ENCODE results near the gene ELMO1. TPM values are rescaled to one million over a fixed set of nuclear protein-coding genes. Genes with fewer than 3 reads are reported as not detected.

Gene ELMO1
- total RNA-seq, 2 experiments from 2014 or later = 68.0 to 74.4 TPM

DNA sequence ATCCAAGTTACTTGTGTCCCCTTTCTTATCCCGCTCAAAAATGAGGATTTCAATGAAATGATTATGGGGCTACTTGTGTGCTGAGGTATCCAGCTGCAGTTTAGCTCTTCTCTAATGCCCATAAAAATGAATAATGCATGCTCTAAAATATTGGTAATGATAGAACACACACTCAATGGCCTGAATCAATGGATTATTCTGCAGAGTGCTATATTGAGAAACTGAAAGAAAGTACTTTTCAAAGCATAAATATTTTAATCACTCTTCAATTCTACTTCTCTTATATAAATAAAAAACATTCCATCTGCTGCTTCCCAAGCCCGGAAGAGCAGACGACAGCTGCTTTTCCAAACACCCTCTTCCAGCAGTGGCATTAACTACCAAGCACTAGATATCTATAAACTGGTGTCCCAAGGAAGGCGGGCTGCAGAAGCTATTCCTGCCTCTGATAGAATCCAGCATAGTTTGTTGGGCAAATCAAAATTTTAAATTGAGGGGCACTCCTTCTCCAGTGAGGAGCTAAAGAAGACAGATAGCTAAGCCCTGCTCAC is 439.5 kb downstream of the ELMO1 start:
- H3K36me3 Mint-ChIP-seq = peaks cover 26% of the 10 kb centered on the region
- no peaks in the 10 kb centered on the region for H3K27me3 Mint-ChIP-seq
- no peak overlapping the region for H3K4me3 Mint-ChIP-seq
- H3K9me3 Mint-ChIP-seq = no peaks in the 10 kb centered on the region
- DNase-seq = no peak
- peaks cover 1% of the 10 kb centered on the region for H3K4me1 Mint-ChIP-seq
- no peak overlapping the region for H3K27ac Mint-ChIP-seq

DNA sequence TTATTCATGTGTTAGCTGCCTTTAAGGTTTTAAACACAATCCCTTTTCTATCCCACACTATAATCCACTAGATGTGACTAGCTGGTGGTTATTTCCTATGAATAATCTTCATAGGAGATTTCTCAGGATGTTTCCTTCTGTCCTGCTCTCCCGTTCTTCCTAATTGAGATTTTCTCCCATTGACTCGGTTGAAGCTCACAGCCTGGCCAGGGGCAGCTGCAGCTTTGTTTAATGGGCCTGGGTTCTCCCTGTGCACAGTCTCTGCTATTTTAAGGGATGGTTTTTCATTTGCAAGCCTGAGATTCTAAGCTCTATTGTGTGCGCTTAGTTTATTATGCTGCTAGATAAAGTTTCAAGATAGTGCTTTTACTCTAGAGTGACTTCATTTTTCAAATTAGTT is 441.0 kb downstream of the ELMO1 start:
- Mint-ChIP-seq H3K27me3 (no peaks in the 10 kb centered on the region), H3K36me3 (peaks cover 30% of the 10 kb centered on the region), H3K4me3 (no peak overlapping the region), H3K9me3 (no peaks in the 10 kb centered on the region), H3K4me1 (peaks cover 1% of the 10 kb centered on the region), H3K27ac (no peak overlapping the region)
- DNase-seq = no peak

DNA sequence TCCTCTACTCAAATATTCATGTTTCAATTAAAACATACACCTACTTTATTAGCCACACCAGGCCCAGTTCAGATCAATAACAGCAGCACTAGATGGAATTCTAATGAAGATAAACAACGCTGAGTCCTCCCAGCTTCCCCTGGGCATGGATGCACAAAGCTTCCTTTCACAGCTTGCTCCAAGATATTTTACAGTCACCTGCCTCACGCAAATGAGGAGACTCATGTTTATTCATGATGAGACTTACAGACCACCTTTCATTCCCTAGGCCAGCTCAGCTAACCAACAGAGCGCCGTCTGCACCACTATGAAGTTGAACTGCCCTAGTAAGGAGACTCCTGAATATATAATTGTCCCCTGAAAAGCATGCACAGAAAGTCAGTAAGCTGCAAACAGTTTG is 441.4 kb downstream of the ELMO1 start:
- Mint-ChIP-seq H3K4me1 (peaks cover 1% of the 10 kb centered on the region), H3K9me3 (no peaks in the 10 kb centered on the region), H3K27me3 (no peaks in the 10 kb centered on the region), H3K4me3 (no peak overlapping the region), H3K27ac (no peak overlapping the region), H3K36me3 (peaks cover 32% of the 10 kb centered on the region)
- no peak for DNase-seq

DNA sequence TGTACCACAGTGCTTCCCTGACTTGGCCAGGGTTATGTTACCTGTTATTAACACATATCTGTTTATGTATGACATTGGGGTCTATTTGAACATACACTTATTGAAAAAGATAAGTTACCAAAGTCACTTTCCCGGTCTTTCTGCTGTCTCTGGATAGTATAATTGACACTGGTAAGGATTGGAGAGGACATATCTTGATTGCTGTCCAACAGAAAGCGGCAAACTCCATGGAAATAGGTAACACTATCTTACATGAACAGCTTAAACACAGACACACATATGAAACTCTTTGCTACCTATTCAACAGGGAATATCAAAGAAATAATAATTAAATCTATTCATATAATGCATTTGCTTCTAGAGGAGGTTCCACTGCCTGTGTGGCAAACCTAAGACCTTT is 441.9 kb downstream of the ELMO1 start:
- H3K4me1 Mint-ChIP-seq = peaks cover 1% of the 10 kb centered on the region
- no peak overlapping the region for H3K4me3 Mint-ChIP-seq
- no peaks in the 10 kb centered on the region for H3K27me3 Mint-ChIP-seq
- H3K27ac Mint-ChIP-seq = no peak overlapping the region
- H3K9me3 Mint-ChIP-seq = peaks cover 2% of the 10 kb centered on the region
- no peak for DNase-seq
- H3K36me3 Mint-ChIP-seq = peaks cover 35% of the 10 kb centered on the region

DNA sequence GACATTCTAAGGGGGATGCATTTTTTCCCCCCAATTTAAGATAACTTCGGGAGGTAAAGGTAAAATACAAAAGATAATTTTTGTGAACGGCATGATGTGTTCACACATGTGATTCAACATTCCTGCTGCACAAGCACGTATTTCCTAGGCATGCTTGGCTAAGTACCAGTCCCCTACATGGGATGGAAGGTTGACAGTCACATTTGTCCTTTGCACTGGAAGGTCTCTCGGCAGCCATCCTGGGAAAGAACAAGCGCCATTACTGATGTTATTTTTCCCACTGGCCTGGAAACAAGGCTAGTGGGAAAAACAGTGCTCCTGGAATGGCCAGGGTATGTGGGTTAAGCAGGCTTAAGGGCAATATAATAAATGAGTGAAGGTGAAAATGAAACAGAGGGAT is 448.2 kb downstream of the ELMO1 start:
- H3K36me3 Mint-ChIP-seq = peaks cover 31% of the 10 kb centered on the region
- DNase-seq = no peak
- H3K9me3 Mint-ChIP-seq = peaks cover 4% of the 10 kb centered on the region
- H3K4me3 Mint-ChIP-seq = no peak overlapping the region
- H3K27me3 Mint-ChIP-seq = no peaks in the 10 kb centered on the region
- no peaks in the 10 kb centered on the region for H3K4me1 Mint-ChIP-seq
- H3K27ac Mint-ChIP-seq = no peak overlapping the region

DNA sequence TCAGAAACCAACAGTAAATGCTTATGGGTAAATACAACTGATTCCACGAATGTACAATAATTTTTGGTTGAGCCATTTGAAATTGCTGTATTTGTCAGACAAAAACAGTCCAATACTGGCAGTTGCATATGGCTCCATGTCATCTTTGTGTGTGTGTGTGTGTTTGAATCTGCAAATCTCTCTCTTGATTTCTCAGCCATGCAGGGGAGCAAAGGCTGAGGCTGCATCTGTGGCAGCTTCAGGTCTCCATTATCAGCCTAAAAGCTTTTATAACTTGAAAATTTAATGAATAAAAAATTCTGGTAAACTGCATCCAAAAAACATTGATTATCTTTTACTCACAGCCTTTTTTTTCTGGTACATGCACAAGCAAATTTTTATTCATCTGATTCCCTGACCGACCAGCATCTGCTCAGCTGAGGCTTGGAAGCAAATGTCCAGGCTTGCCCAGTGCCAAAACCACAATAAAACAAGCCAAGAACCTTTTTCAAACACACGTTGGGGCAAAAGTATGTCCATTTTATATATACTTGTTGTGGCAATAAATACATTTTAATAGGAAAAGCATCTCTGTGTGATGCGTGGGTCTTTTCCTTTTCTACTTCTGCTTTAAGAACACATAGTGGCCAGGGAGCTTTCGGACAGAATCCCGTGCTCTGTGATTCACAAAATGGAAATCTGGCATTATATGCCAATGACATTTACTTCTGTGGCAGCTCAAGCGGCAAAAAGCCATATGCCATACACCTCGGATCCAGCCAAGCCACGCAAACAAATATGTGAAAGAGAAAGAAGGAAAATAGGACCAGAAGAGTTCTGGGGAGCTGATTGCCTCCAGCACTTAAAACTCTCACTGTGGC is 448.8 kb downstream of the ELMO1 start:
- Mint-ChIP-seq H3K4me3 (no peak overlapping the region), H3K27ac (no peak overlapping the region), H3K9me3 (peaks cover 4% of the 10 kb centered on the region), H3K36me3 (peaks cover 31% of the 10 kb centered on the region), H3K4me1 (no peaks in the 10 kb centered on the region), H3K27me3 (no peaks in the 10 kb centered on the region)
- DNase-seq = no peak

DNA sequence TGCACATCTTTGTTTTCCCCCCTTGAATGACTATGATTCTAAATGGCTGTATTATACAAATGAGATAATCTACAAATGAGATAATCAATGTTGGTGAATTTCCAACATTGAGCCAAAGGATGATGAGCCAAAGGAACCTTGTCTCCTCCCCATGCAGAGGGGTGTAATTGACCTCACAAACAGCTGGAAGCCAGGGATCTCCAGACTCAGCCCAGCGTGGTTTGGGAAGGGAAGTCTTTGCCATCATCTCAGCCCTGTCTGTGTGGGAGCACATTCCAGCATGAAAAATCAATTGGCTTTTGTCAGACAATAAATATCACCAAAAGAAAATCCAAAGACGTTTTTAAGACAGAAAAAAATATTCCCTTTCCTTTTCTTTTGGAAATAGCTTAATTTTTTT is 452.9 kb downstream of the ELMO1 start:
- DNase-seq = no peak
- peaks cover 15% of the 10 kb centered on the region for H3K36me3 Mint-ChIP-seq
- H3K9me3 Mint-ChIP-seq = peaks cover 1% of the 10 kb centered on the region
- H3K4me1 Mint-ChIP-seq = peaks cover 7% of the 10 kb centered on the region
- no peak overlapping the region for H3K27ac Mint-ChIP-seq
- H3K27me3 Mint-ChIP-seq = no peaks in the 10 kb centered on the region
- no peak overlapping the region for H3K4me3 Mint-ChIP-seq

DNA sequence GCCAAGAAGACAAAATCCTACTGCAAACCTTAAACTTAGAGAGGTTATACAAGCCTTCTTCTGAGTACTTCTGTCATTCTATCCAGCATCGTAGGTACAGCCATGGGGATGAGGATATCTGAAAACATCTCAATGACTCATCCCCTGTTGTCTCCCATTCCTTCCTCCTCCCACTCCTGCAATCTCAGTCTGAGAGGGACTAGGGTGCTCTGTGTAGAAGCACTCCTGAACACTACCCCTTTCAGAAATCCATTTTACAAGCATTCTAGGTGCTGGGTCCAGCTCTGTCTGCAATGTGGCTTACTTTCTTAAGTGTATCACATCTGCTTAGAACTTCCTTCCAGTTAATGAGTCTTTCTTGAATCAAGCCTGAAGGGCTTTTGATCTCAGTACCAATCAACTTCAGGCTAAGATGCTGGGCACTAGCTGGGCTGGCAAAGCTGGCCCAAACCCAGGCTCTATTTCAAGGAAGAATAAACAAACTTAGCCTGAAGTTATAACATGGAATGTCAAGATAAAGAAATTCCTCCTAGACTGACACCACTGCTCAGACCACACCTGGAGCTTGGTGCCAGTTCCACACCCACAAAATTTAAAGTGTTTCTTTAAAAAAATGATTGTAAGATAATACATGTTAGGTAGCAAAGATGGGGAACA is 454.1 kb downstream of the ELMO1 start:
- no peak overlapping the region for H3K27ac Mint-ChIP-seq
- no peak overlapping the region for H3K4me3 Mint-ChIP-seq
- H3K4me1 Mint-ChIP-seq = peaks cover 7% of the 10 kb centered on the region
- no peaks in the 10 kb centered on the region for H3K27me3 Mint-ChIP-seq
- H3K36me3 Mint-ChIP-seq = peaks cover 15% of the 10 kb centered on the region
- no peak for DNase-seq
- peaks cover 1% of the 10 kb centered on the region for H3K9me3 Mint-ChIP-seq

DNA sequence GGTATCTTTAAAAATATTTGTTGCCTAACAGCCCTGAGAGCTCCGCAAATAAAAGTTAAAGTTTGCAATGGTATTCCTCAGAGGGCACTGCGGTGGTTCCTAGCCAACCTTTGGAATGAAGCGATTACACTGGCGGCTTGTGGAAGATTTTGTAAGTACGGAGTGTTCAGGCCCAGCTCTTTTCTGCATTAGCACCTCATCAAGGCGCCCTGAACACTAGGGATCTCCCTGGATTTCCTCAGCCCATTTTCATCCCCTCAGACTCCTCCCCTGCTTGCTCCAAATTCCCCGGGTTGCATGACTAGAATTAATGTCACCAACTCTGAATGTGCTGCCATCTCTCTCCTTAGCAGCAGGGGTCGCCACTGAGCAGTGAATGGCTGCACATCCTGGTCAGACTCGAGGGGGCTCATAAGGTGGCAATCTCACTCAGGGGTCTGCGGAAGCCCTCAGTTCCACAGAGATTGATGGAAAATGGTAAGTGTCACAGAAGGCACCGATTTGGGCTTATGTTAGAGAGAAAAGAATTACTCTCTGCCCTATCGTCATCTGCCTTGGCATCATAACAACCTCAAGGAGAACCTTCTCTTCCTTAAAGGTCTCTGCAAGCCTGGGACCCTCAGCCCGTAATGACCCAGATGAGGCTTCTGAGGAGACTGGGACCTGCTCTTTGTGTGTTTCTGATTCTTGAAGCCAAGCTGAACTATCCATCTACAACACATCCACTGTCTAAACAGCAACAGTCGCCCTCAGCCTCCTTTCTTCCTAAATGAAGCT is 461.5 kb downstream of the ELMO1 start:
- Mint-ChIP-seq H3K4me3 (no peak overlapping the region), H3K27me3 (no peaks in the 10 kb centered on the region), H3K27ac (no peak overlapping the region), H3K9me3 (no peaks in the 10 kb centered on the region), H3K4me1 (peaks cover 23% of the 10 kb centered on the region), H3K36me3 (peaks cover 8% of the 10 kb centered on the region)
- DNase-seq = peak; percentile 63

DNA sequence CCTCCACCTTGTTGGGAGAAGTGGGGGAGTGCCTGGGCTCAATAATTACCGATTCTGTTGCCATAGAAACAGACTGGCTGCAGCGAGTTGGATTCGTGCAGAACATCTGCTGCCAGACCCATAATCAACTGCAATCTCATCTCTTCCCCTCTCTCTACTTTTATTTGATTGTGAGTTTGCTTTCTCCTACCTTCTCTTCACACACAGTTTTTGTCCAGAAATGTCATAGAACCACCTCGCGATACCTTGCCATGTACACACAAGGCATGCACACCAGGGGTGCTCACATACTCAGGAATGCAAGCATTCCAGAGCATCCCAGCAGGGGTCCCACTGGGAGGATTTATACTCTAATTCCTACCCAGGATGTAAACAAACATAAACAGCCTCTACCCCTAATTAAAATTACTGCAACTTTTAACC is 462.1 kb downstream of the ELMO1 start:
- H3K27ac Mint-ChIP-seq = no peak overlapping the region
- DNase-seq = no peak
- H3K27me3 Mint-ChIP-seq = no peaks in the 10 kb centered on the region
- no peak overlapping the region for H3K4me3 Mint-ChIP-seq
- peaks cover 23% of the 10 kb centered on the region for H3K4me1 Mint-ChIP-seq
- peaks cover 10% of the 10 kb centered on the region for H3K36me3 Mint-ChIP-seq
- H3K9me3 Mint-ChIP-seq = no peaks in the 10 kb centered on the region

DNA sequence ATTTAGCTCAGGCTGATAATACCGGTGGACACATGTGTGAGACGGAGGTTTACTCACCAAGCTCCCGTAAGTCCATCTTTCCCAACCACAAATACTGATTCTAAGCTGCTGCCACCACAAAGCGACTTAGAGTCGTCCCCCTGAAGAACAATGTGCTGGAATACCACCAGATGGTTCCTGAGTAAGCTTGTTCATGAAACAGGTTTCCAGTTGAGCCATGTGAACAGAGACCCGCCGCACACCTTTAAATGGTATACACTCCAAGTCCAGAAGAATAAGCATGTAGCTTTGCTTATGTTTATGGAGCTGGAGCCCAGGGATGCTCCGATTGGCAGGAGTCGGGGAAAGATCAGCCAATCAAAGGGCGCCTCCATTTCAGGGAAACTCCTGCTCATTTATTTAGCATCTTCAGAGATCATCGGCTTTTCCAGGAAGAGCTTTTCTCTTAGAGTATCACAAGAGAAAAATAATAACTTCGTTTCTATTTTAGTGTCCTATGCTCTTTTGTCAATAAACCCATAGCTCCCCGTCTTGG is 462.7 kb downstream of the ELMO1 start:
- Mint-ChIP-seq H3K36me3 (peaks cover 10% of the 10 kb centered on the region), H3K4me3 (no peak overlapping the region), H3K27ac (no peak overlapping the region), H3K4me1 (peaks cover 23% of the 10 kb centered on the region), H3K9me3 (no peaks in the 10 kb centered on the region), H3K27me3 (no peaks in the 10 kb centered on the region)
- DNase-seq = no peak

DNA sequence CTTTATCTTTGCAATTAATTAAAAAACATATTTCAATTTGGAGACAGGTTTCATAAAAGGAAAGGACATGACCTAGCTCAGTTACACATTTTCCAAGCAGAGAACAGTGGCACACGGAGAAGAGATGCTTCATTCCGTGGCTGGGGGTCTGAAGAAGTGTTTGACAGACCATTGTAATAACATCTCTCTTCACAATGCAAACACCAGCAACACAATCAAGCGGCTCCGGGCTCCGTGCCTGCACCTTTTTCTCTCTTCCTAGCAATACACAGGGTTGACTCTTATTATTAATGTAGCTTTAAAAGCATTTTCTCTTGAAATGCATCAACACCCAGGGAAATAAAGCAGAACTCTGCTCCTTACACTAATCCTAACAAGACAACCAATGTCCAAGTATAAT is 463.3 kb downstream of the ELMO1 start:
- H3K27me3 Mint-ChIP-seq = no peaks in the 10 kb centered on the region
- no peak overlapping the region for H3K27ac Mint-ChIP-seq
- H3K36me3 Mint-ChIP-seq = peaks cover 10% of the 10 kb centered on the region
- no peak for DNase-seq
- no peaks in the 10 kb centered on the region for H3K9me3 Mint-ChIP-seq
- no peak overlapping the region for H3K4me3 Mint-ChIP-seq
- H3K4me1 Mint-ChIP-seq = peaks cover 23% of the 10 kb centered on the region

DNA sequence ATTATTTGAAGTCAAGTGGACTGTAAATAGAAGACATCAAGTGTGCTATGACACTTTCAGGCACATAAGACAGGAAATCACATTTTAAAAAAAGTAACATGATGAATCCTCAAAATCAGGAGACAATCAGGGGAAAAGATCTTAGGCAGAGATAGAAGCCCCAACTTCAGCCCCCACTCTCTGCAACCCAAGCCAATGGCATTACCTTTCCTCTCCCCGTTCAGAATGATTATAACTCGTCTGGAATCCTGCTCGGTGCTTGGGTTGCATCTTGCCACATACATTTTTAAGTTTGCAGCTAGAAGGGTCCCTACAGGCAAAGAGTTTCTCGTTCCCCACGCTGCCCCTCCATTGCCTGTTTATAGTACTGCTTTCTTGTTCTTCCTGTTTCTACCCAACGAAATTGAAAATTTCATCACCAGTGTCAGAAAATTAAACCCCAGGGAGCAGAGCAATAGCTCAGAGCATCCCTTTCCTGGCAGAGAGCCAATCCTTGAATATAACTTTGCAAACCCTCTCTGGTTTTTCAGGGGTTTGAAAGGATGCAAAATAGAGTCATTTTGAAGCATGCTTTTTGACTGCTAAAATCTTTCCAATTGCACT is 463.9 kb downstream of the ELMO1 start:
- H3K9me3 Mint-ChIP-seq = no peaks in the 10 kb centered on the region
- H3K27ac Mint-ChIP-seq = no peak overlapping the region
- DNase-seq = no peak
- H3K36me3 Mint-ChIP-seq = peaks cover 14% of the 10 kb centered on the region
- peaks cover 23% of the 10 kb centered on the region for H3K4me1 Mint-ChIP-seq
- H3K27me3 Mint-ChIP-seq = no peaks in the 10 kb centered on the region
- H3K4me3 Mint-ChIP-seq = no peak overlapping the region

DNA sequence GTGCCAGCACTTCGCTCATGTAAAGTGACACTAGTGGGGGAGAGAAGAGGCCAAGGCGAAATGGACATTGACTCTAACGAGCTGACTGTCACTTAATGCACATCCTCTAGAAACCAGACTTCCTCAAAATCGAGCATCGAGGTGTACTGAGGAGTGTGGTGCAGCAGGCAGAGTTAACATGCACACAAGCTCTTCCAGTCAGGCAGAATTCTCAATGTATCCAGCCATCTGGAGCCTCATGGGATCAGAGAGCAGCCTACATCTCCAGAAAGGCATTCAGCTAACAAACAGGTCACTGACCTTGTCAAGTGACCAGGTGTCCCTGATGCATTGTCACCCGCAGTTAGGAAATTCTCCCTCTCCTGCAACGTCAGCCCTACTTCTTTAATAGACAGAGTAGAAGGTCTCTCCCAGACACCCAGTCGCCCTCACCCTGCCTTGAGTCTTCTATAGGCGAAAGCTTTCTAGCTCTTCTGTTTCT is 464.6 kb downstream of the ELMO1 start:
- Mint-ChIP-seq H3K9me3 (no peaks in the 10 kb centered on the region), H3K36me3 (peaks cover 17% of the 10 kb centered on the region), H3K27ac (no peak overlapping the region), H3K4me3 (no peak overlapping the region), H3K27me3 (no peaks in the 10 kb centered on the region), H3K4me1 (peaks cover 23% of the 10 kb centered on the region)
- no peak for DNase-seq
